Heart right ventricle (tissue), 16 donors: ENCODE data around the gene PER1. TPM values are rescaled to one million over a fixed set of nuclear protein-coding genes. Genes with fewer than 3 reads are reported as not detected.

Source experiments
- ATAC-seq, 8 donors: fragments of 200-7000 bp; cut with Tn5 transposase; one replicate each; pipeline ENCODE4 v1.9.1; 2020; ENCODE audit warnings: mild to moderate bottlenecking in 8 of 8, moderate library complexity in 8 of 8, moderate number of reproducible peaks in 1 of 8
- DNase-seq, 2 donors: peaks; one replicate each; pipeline ENCODE4 v3.0.0-alpha.2; 2020
- H3K27ac ChIP-seq, 10 donors: fragments of 200-600 bp; sonication (generic) in 2 of 10; one replicate each; pipeline versions ENCODE4 v1.5.0 to v1.8.0; 2020 to 2022; ENCODE audit warnings: mild to moderate bottlenecking in 3 of 10
- H3K27me3 ChIP-seq, 7 donors: fragments of 200-600 bp; one replicate each; pipeline ENCODE4 v1.8.0; 2021 to 2022; ENCODE audit warnings: mild to moderate bottlenecking in 2 of 7
- H3K36me3 ChIP-seq, 9 donors: fragments of 200-600 bp; sonication (generic) in 1 of 9; one replicate each; pipeline versions ENCODE4 v1.5.0 to v1.8.0; 2020 to 2022; ENCODE audit warnings: mild to moderate bottlenecking in 2 of 9
- H3K4me1 ChIP-seq, 9 donors: fragments of 200-600 bp; sonication (generic) in 1 of 9; one replicate each; pipeline versions ENCODE4 v1.5.0 to v1.8.0; 2020 to 2022; ENCODE audit warnings: mild to moderate bottlenecking in 4 of 9
- H3K4me3 ChIP-seq, 10 donors: fragments of 200-600 bp; sonication (generic) in 2 of 10; one replicate each; pipeline versions ENCODE4 v1.5.0 to v1.8.0; 2020 to 2022; ENCODE audit warnings: mild to moderate bottlenecking in 7 of 10, moderate library complexity in 2 of 10
- H3K9me3 ChIP-seq, 11 donors: fragments of 200-600 bp in 10 of 11; sonication (generic) in 2 of 11; one replicate each; pipeline versions ENCODE4 v1.5.0 to v1.8.0; 2013 to 2022; ENCODE audit warnings: mild to moderate bottlenecking in 2 of 11, control low read depth in 1 of 11, moderate library complexity in 1 of 11
- WGBS, 2 donors: extraction: QIAGEN DNeasy Blood & Tissue Kit; methylation state at CpG; one replicate each; pipeline ENCODE4 v1.1.7; 2013; ENCODE audit warnings: inconsistent platforms in 1 of 2; 5-methylcytosine and 5-hydroxymethylcytosine counted together
- intact Hi-C, 10 donors: fragments of 100-400 bp; cut with DNase I; formaldehyde crosslinking; loops; one replicate each; pipeline versions ENCODE4 v1.11.1 to v1.14.2; 2022
- polyA plus RNA-seq, 2 donors: library from polyadenylated mRNA; stranded (reverse); fragments of 200-250 nt; gene quantifications; one replicate each; pipeline ENCODE4 v1.2.3, GENCODE V29; 2013
- total RNA-seq, 10 donors: library from RNA; stranded (reverse); fragmentation: NEBNext Ultra II Directional in 3 of 10; extraction: Animal tissue kit (Norgen Biotek cat#: 25700) in 3 of 10; gene quantifications; one replicate each; pipeline versions ENCODE4 v1.2.1 to v1.2.4, GENCODE V29; 2021 to 2023
- TF ChIP-seq, protein P1 (sequence below), 9 donors: fragments of 200-600 bp; sonication (generic) in 2 of 9; IDR thresholded peaks; one replicate each; pipeline versions ENCODE4 v1.5.0 to v1.8.0; 2021 to 2022; ENCODE audit warnings: antibody characterized with exemption in 9 of 9, mild to moderate bottlenecking in 5 of 9, moderate library complexity in 1 of 9
- donor health status: Arrhythmogenic right ventricular cardiomyopathy.
- donor health status: ischemic (EF 13 %, LVEDD 7.1; RV severe dilation, severe dysfunction).
- donor health status: healthy with polysubstance abuse.
- donor health status: DM: no; HTN: yes; CAD: no.
- donor health status: DM: no; HTN: no; CAD: no.
- donor health status: ischemic (EF 25% LVEDD 6.9; RV normal size, moderate dysfunction).
- donor health status: ischemic (EF 25% LVEDD 5.7; RV mildly dilated, moderate dysfunction).
- donor health status: healthy.
- donor health status: DM: yes; HTN: yes; CAD: no.
- donor health status: Ischemic cardiomyopathy.
- donor health status: ischemic (EF 35%, LVEDD 5.7; RV mildly dilated, moderate dysfunction).
- donor health status: nonischemic (EF 11% LVEDD 7.7; RV severe dilation, severe dysfunction).
- donor health status: DM: yes; HTN: yes; CAD: no.
- donor health status: PGD.
- donor health status: ischemic (EF 29% LVEDD 5.4; RV normal size, mild dysfunction).
- donor health status: nonischemic (EF 23%, LVEDD 6.1; RV moderate dilation, normal function).

PER1 gene
- total and polyA plus RNA-seq, 12 donors, result 37.4 to 154 (median 115) TPM

DNA sequence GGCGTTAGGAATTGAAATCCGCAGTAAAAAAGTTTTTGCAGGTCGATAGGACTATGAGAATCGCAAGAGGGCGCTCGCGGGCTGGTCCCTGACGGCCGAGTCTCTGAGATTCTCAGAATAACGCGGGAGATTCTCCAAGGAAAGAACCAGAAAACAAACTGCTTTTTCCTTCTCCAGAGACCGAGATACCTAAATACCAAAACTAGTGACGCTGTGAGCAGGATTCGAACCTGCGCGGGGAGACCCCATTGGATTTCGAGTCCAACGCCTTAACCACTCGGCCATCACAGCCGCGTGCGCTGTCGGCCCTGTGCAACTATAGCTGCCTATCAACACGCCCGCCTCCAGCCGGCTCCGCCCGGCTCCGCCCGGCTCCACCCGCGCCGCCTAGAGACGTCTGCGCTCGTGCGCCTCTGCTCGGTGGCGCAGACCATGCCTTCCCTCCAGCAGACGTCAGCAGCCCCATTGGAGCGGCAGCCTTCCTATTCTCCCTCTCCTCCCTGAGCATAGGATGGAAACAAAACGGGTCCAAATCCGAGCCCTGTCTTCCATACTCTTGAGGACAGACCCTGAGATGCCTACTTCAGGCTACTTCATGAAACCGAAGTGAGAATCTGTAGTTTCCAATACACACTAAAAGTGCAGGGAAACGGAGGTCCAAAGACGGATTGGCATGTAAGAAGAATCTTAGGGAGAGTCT, 13.4 kb downstream of the PER1 start:
- Histone ChIP-seq H3K27me3 (no peaks in the 10 kb centered on the region), H3K4me1 (peaks cover 2 to 40% (median 28%) of the 10 kb centered on the region in 9 donors), H3K27ac (peak overlapping the region; percentile 30 to 84 (median 72)), H3K9me3 (no peaks in the 10 kb centered on the region), H3K36me3 (peaks cover 16 to 46% (median 44%) of the 10 kb centered on the region in 9 donors), H3K4me3 (peak overlapping the region in 7 of 10 donors; percentile 6 to 40 (median 21))
- intact Hi-C loops, result loop anchor here in 6 of 10 donors (1.0 to 5.0 kb wide), 7 partner anchors 12 to 158 kb away; partner anchors contain the start of gene SLC25A35 (in 1 of the 6)
- TF ChIP-seq, protein P1, sequence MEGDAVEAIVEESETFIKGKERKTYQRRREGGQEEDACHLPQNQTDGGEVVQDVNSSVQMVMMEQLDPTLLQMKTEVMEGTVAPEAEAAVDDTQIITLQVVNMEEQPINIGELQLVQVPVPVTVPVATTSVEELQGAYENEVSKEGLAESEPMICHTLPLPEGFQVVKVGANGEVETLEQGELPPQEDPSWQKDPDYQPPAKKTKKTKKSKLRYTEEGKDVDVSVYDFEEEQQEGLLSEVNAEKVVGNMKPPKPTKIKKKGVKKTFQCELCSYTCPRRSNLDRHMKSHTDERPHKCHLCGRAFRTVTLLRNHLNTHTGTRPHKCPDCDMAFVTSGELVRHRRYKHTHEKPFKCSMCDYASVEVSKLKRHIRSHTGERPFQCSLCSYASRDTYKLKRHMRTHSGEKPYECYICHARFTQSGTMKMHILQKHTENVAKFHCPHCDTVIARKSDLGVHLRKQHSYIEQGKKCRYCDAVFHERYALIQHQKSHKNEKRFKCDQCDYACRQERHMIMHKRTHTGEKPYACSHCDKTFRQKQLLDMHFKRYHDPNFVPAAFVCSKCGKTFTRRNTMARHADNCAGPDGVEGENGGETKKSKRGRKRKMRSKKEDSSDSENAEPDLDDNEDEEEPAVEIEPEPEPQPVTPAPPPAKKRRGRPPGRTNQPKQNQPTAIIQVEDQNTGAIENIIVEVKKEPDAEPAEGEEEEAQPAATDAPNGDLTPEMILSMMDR (IDR thresholded peaks at IDR 0.05), result peak; percentile 84 to 94 (median 90)
- peak; percentile 91 to 97 (median 94) for ATAC-seq
- WGBS, 2 donors, result 2% methylated on average over 46 of the region's 46 CpGs
- DNase-seq, result peak; percentile 95 to 96

DNA sequence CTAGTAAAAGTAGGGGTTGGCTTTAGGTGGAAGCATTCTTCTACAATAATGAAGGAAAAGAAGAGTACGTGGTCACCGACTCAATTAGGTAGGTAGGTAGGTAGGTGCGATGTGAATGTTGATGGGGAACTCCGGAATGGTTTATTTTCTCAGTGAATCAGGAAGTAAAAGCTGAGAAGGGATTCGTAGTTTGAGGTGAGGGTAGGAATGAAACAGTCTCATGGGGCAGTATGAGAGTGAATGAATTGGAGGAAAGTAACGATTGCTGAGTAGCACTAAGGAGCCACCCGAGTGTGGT, 13.9 kb downstream of the PER1 start:
- H3K4me3 ChIP-seq, result peak overlapping the region in 7 of 10 donors; percentile 6 to 40 (median 21)
- ATAC-seq, result peak in 1 of 8 donors; percentile 34
- peak overlapping the region in 9 of 10 donors; percentile 49 to 84 (median 72) for H3K27ac ChIP-seq
- H3K9me3 ChIP-seq, result no peaks in the 10 kb centered on the region
- H3K36me3 ChIP-seq, result peaks cover 12 to 41% (median 39%) of the 10 kb centered on the region in 9 donors
- no peak for DNase-seq
- 0 to 3% methylated on average over 7 of the region's 7 CpGs for WGBS, 2 donors
- intact Hi-C loops, result loop anchor here in 6 of 10 donors (1.0 to 5.0 kb wide), 6 partner anchors 16 to 159 kb away; partner anchors contain the start of gene SLC25A35 (in 1 of the 6)
- TF ChIP-seq, protein P1 (IDR thresholded peaks at IDR 0.05), result no peak
- H3K27me3 ChIP-seq, result no peaks in the 10 kb centered on the region
- H3K4me1 ChIP-seq, result peaks cover 2 to 40% (median 28%) of the 10 kb centered on the region in 9 donors

DNA sequence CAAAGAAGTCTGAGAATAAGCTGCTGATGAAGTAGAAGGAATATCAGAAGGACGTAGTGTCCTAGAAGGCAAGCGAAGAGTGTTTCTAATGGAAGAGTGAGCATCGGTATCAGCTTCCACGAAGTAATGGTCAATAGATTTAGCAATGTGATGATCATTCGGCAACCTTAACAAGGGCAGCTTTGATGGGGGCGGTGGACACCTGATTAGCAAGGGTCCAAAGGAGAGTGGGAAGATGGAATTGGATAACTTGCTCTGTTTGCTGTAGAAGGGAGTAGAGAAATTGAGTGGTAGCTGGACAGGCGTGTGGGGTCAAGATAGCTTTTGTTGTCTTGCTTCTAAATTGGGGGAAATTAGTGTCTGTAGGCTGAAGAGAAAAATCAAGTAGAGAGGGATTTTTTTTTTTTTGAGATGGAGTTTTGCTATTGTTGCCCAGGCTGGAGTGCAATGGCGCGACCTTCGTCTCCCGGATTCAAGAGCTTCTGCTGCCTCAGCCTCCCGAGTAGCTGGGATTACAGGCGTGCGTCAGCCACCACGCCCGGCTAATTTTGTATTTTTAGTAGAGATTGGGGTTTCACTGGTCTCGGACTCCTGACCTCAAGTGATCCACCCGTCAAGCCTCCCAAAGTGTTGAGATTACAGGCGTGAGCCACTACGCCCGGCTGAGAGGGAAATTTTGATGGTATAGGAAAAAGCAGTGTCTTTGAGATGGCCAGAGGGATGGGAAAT, 14.4 kb downstream of the PER1 start:
- peak overlapping the region in 7 of 10 donors; percentile 6 to 40 (median 21) for H3K4me3 ChIP-seq
- peaks cover 2 to 40% (median 28%) of the 10 kb centered on the region in 9 donors for H3K4me1 ChIP-seq
- ATAC-seq (no peak), DNase-seq (no peak)
- H3K9me3 ChIP-seq, result no peaks in the 10 kb centered on the region
- H3K27me3 ChIP-seq, result no peaks in the 10 kb centered on the region
- TF ChIP-seq, protein P1 (IDR thresholded peaks at IDR 0.05), result no peak
- 29 to 42% methylated on average over 21 of the region's 21 CpGs for WGBS, 2 donors
- intact Hi-C loops, result loop anchor here in 7 of 10 donors (1.0 to 5.0 kb wide), 7 partner anchors 17 to 159 kb away; partner anchors contain the start of gene SLC25A35 (in 1 of the 7)
- peaks cover 7 to 36% (median 34%) of the 10 kb centered on the region in 9 donors for H3K36me3 ChIP-seq
- peak overlapping the region in 8 of 10 donors; percentile 49 to 84 (median 74) for H3K27ac ChIP-seq

DNA sequence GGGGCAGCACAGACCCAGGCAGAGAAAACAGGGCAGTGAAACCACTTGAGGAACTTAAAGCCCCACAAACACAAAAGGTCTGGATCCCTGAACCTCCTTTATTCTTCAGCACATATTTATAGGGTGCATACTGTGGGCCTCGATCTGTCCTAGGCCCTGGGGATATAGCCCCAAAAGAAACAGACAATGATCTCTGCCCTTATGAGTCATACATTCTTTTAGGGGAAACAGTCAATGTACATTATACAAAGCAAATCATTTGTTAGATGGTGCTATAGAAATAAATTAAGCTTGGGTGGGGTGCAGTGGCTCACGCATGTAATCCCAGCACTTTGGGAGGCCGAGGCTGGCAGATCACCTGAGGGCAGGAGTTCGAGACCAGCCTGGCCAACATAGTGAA, 18.3 kb downstream of the PER1 start:
- Histone ChIP-seq H3K4me1 (peaks cover under 1 to 14% (median 9%) of the 10 kb centered on the region in 9 donors), H3K4me3 (no peak overlapping the region), H3K27me3 (peaks cover 0 to 15% (median 0%) of the 10 kb centered on the region in 7 donors), H3K36me3 (no peaks in the 10 kb centered on the region), H3K27ac (no peak overlapping the region), H3K9me3 (no peaks in the 10 kb centered on the region)
- WGBS, 2 donors, result 89 to 91% methylated on average over 4 of the region's 4 CpGs
- intact Hi-C loops, result no loop called here
- DNase-seq (no peak), ATAC-seq (no peak)
- TF ChIP-seq, protein P1 (IDR thresholded peaks at IDR 0.05), result no peak
